ENCODE data around the gene SP110.

Gene SP110

DNA sequence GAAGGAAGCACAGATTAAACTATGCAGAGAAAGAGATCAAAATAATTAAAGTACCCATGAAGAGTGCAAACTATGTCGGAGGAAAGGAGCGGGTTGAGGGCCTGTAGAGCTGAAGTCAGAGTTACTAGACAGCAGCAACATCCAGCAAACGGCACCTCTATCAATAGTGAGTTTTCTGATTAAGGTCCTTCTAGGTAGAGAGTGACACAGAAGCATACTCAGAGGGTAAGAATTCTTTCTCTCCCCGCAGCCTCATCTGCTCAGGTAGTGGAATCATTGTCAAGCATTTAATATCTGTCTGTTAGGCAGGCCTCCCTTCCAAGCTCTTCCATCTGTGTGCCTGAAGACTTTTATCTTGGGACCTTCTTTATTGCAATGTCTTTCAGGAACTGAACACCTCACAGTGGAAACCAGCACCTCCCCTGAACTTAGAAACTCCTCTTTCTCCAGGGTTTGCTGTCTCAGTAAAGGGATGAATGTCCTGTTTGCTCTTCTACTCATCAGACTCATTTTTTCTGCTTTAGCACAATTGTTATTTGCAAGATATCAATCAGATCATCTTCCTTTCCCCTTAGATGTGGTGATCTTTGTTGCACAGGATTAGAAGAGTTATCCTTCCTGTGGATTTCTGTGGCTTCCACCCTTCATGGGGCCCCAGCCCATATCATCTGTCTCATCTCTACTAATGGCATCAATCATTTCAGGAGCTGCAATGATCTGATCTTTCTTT lies 34.5 kb upstream of the SP110 start:
- no peak overlapping the region for H3K27ac ChIP-seq (ENCODE audit: low read depth, low read length)
- no peak overlapping the region for H3K4me3 ChIP-seq (ENCODE audit: low read depth in 1 of 2, low read length in 2 of 2)
- no peaks in the 10 kb centered on the region for H3K4me1 ChIP-seq (ENCODE audit: control insufficient read depth in 1 of 2, insufficient read depth in 2 of 2, low read length in 2 of 2)
- H3K9ac ChIP-seq (ENCODE audit: low read depth in 1 of 2, low read length in 2 of 2) = no peak overlapping the region
- H3K9me3 ChIP-seq (ENCODE audit: control insufficient read depth in 1 of 2, low read length in 2 of 2) = no peaks in the 10 kb centered on the region
- H3K27me3 ChIP-seq (ENCODE audit: control insufficient read depth in 1 of 2, insufficient read depth in 2 of 2, low read length in 2 of 2) = peaks cover 0 to 3% of the 10 kb centered on the region in 2 donors
- H3K36me3 ChIP-seq (ENCODE audit: control insufficient read depth in 1 of 2, insufficient read depth in 2 of 2, low read length in 2 of 2) = no peaks in the 10 kb centered on the region

DNA sequence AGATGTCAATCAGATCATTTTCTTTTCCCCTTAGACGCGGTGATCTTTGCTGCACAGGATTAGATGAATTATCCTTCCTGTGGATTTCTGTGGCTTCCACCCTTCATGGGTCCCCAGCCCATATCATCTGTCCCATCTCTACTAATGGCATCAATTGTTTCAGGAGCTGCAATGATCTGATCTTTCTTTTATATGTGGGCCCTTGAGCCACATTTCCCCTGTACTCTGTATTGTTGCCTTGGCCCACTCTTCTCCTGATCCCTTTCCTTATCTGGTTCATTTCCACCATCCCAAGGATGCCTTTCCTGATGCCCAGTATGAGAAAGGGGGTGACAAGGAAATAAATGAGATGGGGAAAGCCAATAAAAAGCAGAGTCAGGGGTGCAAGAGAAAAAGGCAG lies 30.4 kb upstream of the SP110 start:
- peaks cover 0 to 3% of the 10 kb centered on the region in 2 donors for H3K27me3 ChIP-seq (ENCODE audit: control insufficient read depth in 1 of 2, insufficient read depth in 2 of 2, low read length in 2 of 2)
- H3K9ac ChIP-seq (ENCODE audit: low read depth in 1 of 2, low read length in 2 of 2) = no peak overlapping the region
- H3K4me3 ChIP-seq (ENCODE audit: low read depth in 1 of 2, low read length in 2 of 2) = no peak overlapping the region
- H3K27ac ChIP-seq (ENCODE audit: low read depth, low read length) = no peak overlapping the region
- H3K9me3 ChIP-seq (ENCODE audit: control insufficient read depth in 1 of 2, low read length in 2 of 2) = no peaks in the 10 kb centered on the region
- H3K4me1 ChIP-seq (ENCODE audit: control insufficient read depth in 1 of 2, insufficient read depth in 2 of 2, low read length in 2 of 2) = no peaks in the 10 kb centered on the region
- peaks cover 0 to 3% of the 10 kb centered on the region in 2 donors for H3K36me3 ChIP-seq (ENCODE audit: control insufficient read depth in 1 of 2, insufficient read depth in 2 of 2, low read length in 2 of 2)

DNA sequence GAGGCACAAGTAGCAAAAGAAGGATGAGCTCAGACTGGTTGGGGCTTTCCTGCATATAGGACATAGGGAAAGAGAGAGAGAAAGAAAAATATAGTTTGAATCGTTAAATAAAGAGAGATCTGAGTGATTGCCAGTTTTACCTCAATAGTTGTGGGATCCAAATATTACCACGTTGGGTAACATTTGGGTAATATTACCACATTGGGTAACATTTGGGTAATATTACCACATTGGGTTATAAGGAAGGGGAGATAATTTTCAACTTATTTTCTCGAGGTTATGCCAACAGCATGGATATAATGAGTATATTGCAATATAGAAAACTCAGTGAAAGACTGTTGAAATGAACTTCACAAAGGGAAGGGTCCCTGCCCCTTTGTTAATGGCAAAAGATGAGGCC lies 26.4 kb upstream of the SP110 start:
- Histone ChIP-seq H3K36me3 (ENCODE audit: control insufficient read depth in 1 of 2, insufficient read depth in 2 of 2, low read length in 2 of 2) (peaks cover 0 to 3% of the 10 kb centered on the region in 2 donors), H3K9ac (ENCODE audit: low read depth in 1 of 2, low read length in 2 of 2) (no peak overlapping the region), H3K27ac (ENCODE audit: low read depth, low read length) (no peak overlapping the region), H3K9me3 (ENCODE audit: control insufficient read depth in 1 of 2, low read length in 2 of 2) (no peaks in the 10 kb centered on the region), H3K4me1 (ENCODE audit: control insufficient read depth in 1 of 2, insufficient read depth in 2 of 2, low read length in 2 of 2) (no peaks in the 10 kb centered on the region), H3K27me3 (ENCODE audit: control insufficient read depth in 1 of 2, insufficient read depth in 2 of 2, low read length in 2 of 2) (no peaks in the 10 kb centered on the region), H3K4me3 (ENCODE audit: low read depth in 1 of 2, low read length in 2 of 2) (no peak overlapping the region)

DNA sequence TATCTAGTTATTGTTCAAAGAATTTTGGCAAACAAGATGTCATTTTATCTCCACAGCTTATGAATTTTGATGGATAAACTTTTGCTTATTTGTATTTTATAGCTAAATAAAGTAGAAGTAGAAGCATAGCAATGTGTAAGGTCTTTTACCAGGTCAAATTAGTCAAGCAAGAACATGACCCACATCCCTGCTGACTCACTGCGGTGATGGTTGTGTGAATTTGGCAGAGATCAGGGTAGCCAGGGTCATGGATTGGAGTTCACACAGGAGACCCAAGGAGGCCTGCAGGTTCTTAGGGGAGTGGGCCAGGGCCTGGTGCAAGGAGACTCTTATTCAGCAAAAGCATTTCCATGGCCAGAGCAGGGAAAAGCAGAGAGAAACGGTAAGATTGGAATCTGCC lies 24.4 kb upstream of the SP110 start:
- H3K9me3 ChIP-seq (ENCODE audit: control insufficient read depth in 1 of 2, low read length in 2 of 2) = no peaks in the 10 kb centered on the region
- peaks cover 0 to 3% of the 10 kb centered on the region in 2 donors for H3K36me3 ChIP-seq (ENCODE audit: control insufficient read depth in 1 of 2, insufficient read depth in 2 of 2, low read length in 2 of 2)

DNA sequence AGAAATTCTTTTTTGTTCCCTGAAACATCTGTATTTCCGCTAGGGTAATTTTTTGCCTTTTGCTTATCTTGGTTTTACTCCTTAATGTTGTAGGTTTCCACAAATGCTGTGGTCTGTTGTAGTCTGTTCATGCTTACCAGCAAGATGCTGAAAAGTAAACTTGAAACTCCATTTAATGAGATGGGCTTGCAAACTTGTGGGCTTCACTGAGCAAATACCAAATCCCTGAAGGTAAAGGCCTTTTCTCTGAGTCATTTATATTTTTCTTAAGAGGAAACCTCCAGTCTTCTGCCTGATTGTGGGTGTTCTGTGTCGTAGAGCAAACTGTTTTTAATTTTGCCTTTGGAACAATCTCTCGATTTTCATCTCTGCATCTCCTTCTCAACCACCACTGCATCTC lies 15.1 kb upstream of the SP110 start:
- H3K9ac ChIP-seq (ENCODE audit: low read depth in 1 of 2, low read length in 2 of 2) = no peak overlapping the region
- no peaks in the 10 kb centered on the region for H3K9me3 ChIP-seq (ENCODE audit: control insufficient read depth in 1 of 2, low read length in 2 of 2)
- H3K36me3 ChIP-seq (ENCODE audit: control insufficient read depth in 1 of 2, insufficient read depth in 2 of 2, low read length in 2 of 2) = no peaks in the 10 kb centered on the region
- H3K27me3 ChIP-seq (ENCODE audit: control insufficient read depth in 1 of 2, insufficient read depth in 2 of 2, low read length in 2 of 2) = no peaks in the 10 kb centered on the region
- H3K4me3 ChIP-seq (ENCODE audit: low read depth in 1 of 2, low read length in 2 of 2) = no peak overlapping the region
- H3K4me1 ChIP-seq (ENCODE audit: control insufficient read depth in 1 of 2, insufficient read depth in 2 of 2, low read length in 2 of 2) = no peaks in the 10 kb centered on the region
- no peak overlapping the region for H3K27ac ChIP-seq (ENCODE audit: low read depth, low read length)

More for the DNA sequence above, 24.4 kb upstream of the SP110 start:
- H3K4me3 ChIP-seq (ENCODE audit: low read depth in 1 of 2, low read length in 2 of 2) = no peak overlapping the region
- no peaks in the 10 kb centered on the region for H3K27me3 ChIP-seq (ENCODE audit: control insufficient read depth in 1 of 2, insufficient read depth in 2 of 2, low read length in 2 of 2)
- no peak overlapping the region for H3K9ac ChIP-seq (ENCODE audit: low read depth in 1 of 2, low read length in 2 of 2)
- no peaks in the 10 kb centered on the region for H3K4me1 ChIP-seq (ENCODE audit: control insufficient read depth in 1 of 2, insufficient read depth in 2 of 2, low read length in 2 of 2)
- no peak overlapping the region for H3K27ac ChIP-seq (ENCODE audit: low read depth, low read length)

DNA sequence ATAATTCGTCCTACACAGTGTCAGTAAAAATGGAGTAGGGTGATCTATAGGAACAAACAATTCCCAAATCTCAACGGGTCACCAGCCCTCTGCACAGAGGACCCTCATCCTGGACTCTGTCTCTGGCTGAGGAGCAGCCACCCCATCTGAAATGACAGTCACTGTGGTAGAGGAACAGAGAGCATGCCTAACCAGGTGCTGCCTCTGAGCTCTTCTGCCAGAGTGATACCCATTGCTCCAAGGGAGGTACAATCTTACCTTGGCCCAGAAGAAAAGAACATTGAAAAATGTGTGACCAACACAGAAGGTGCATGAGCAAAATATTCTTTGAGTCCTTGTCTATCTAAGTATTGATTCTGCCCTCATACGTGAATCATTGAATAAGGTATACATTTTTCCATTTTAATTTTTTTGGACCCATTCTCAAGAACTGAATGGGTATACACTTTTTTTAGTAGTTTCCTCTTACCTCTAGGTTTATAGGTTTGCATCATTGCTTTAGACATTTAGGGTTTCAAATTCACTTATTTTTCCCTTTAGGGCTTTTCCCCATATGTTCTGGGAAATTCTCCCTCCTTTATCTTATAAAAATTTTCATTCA lies 14.4 kb upstream of the SP110 start:
- H3K9me3 ChIP-seq (ENCODE audit: control insufficient read depth in 1 of 2, low read length in 2 of 2) = no peaks in the 10 kb centered on the region
- H3K4me3 ChIP-seq (ENCODE audit: low read depth in 1 of 2, low read length in 2 of 2) = no peak overlapping the region
- no peaks in the 10 kb centered on the region for H3K36me3 ChIP-seq (ENCODE audit: control insufficient read depth in 1 of 2, insufficient read depth in 2 of 2, low read length in 2 of 2)
- no peaks in the 10 kb centered on the region for H3K4me1 ChIP-seq (ENCODE audit: control insufficient read depth in 1 of 2, insufficient read depth in 2 of 2, low read length in 2 of 2)
- H3K27ac ChIP-seq (ENCODE audit: low read depth, low read length) = no peak overlapping the region
- H3K27me3 ChIP-seq (ENCODE audit: control insufficient read depth in 1 of 2, insufficient read depth in 2 of 2, low read length in 2 of 2) = no peaks in the 10 kb centered on the region
- no peak overlapping the region for H3K9ac ChIP-seq (ENCODE audit: low read depth in 1 of 2, low read length in 2 of 2)

DNA sequence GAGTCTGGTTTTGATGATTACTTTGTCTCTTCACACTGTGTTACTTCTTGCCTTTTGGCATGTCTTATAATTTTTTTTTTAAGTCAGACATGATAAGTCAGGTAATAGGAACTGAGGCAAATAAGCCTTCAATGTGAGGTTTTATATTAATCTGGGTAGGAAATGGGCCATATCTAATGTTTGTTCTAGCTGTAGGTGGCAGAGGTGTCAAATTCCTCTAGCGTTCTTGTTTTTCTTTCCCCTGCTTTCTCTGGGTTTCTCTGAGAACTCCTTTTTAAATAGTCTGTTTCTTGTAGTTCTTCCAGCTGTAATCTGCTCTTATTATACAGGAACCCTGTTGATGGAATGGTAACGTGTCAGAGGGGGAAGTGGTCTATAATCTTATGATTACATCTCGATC lies 11.5 kb upstream of the SP110 start:
- no peaks in the 10 kb centered on the region for H3K4me1 ChIP-seq (ENCODE audit: control insufficient read depth in 1 of 2, insufficient read depth in 2 of 2, low read length in 2 of 2)
- no peaks in the 10 kb centered on the region for H3K27me3 ChIP-seq (ENCODE audit: control insufficient read depth in 1 of 2, insufficient read depth in 2 of 2, low read length in 2 of 2)
- no peaks in the 10 kb centered on the region for H3K9me3 ChIP-seq (ENCODE audit: control insufficient read depth in 1 of 2, low read length in 2 of 2)
- H3K9ac ChIP-seq (ENCODE audit: low read depth in 1 of 2, low read length in 2 of 2) = no peak overlapping the region
- no peak overlapping the region for H3K4me3 ChIP-seq (ENCODE audit: low read depth in 1 of 2, low read length in 2 of 2)
- H3K27ac ChIP-seq (ENCODE audit: low read depth, low read length) = no peak overlapping the region
- no peaks in the 10 kb centered on the region for H3K36me3 ChIP-seq (ENCODE audit: control insufficient read depth in 1 of 2, insufficient read depth in 2 of 2, low read length in 2 of 2)

DNA sequence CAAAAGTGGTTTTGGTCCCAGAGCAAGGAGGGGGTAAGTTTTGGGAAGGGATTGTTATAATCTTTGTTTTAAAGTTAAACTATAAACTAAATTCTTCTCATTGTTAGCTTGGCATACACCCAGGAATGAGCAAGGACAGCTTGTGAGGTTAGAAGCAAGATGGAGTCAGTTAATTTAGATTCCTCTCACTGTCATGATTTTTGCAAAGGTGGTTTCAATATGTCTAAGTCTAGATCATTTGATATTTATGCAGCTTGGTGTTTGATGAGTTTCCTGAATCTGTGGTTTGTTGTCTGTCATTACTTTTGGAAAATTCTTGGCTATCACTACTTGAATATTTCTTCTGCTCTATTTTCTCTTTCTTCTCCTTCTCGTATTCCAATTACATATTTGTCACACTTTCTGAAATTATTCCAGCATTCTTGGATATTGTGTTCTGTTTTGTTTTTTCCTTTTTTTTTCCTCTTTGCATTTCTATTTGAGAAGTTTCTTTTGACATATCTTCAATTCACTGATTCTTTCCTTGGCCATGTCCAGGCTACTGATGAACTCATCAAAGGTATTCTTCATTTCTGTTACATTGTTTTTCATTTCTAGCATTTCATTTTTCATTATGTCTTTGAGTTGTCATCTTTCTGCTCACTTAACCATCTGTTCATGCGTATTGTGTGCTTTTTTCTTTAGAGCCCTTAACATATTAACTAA lies 10.9 kb upstream of the SP110 start:
- H3K4me3 ChIP-seq (ENCODE audit: low read depth in 1 of 2, low read length in 2 of 2) = no peak overlapping the region
- H3K27ac ChIP-seq (ENCODE audit: low read depth, low read length) = no peak overlapping the region
- H3K9me3 ChIP-seq (ENCODE audit: control insufficient read depth in 1 of 2, low read length in 2 of 2) = no peaks in the 10 kb centered on the region
- H3K27me3 ChIP-seq (ENCODE audit: control insufficient read depth in 1 of 2, insufficient read depth in 2 of 2, low read length in 2 of 2) = no peaks in the 10 kb centered on the region
- H3K9ac ChIP-seq (ENCODE audit: low read depth in 1 of 2, low read length in 2 of 2) = no peak overlapping the region
- H3K4me1 ChIP-seq (ENCODE audit: control insufficient read depth in 1 of 2, insufficient read depth in 2 of 2, low read length in 2 of 2) = no peaks in the 10 kb centered on the region
- no peaks in the 10 kb centered on the region for H3K36me3 ChIP-seq (ENCODE audit: control insufficient read depth in 1 of 2, insufficient read depth in 2 of 2, low read length in 2 of 2)

DNA sequence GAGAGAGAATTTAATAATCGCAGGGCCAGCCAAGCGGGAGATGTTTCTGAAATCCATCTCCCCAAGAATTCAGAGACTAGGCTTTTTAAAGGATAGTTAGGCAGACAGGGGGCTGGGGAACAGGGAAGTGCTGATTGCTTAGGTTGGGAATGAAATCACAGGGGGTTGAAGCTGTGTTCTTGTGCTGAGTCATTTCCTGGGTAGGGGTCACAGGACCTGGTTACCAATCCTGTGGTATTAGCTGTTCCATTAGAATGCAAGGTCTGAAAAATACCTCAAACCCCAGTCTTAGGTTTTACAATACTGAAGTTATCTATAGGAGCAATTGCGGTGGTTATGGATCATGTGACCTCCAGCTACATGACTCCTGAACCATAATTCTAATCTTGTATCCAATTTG lies 10.3 kb upstream of the SP110 start:
- H3K9ac ChIP-seq (ENCODE audit: low read depth in 1 of 2, low read length in 2 of 2) = no peak overlapping the region

DNA sequence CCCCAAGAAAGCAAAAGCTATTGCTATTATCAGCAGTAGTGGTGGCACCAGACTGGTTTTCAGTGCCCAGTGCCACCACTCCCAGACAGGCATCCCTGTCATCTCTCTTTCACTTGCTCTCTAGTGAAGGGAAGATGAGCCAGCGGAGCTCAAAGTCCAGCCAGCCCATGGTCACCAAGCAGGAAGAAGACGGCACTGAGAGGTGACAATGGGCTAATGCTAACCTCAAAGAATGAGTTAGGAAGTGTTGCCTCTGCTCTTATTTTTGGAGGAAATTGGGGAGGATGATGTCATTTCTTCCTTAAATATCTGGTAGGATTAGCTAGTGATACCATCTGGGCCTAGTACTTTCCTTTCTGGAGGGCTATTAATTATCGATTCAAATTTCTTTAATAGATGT lies 7.4 kb upstream of the SP110 start:
- H3K27me3 ChIP-seq (ENCODE audit: control insufficient read depth in 1 of 2, insufficient read depth in 2 of 2, low read length in 2 of 2) = no peaks in the 10 kb centered on the region

More for the DNA sequence above, 10.3 kb upstream of the SP110 start:
- no peak overlapping the region for H3K4me3 ChIP-seq (ENCODE audit: low read depth in 1 of 2, low read length in 2 of 2)
- no peaks in the 10 kb centered on the region for H3K9me3 ChIP-seq (ENCODE audit: control insufficient read depth in 1 of 2, low read length in 2 of 2)
- H3K4me1 ChIP-seq (ENCODE audit: control insufficient read depth in 1 of 2, insufficient read depth in 2 of 2, low read length in 2 of 2) = peaks cover 3 to 4% of the 10 kb centered on the region in 2 donors
- no peaks in the 10 kb centered on the region for H3K27me3 ChIP-seq (ENCODE audit: control insufficient read depth in 1 of 2, insufficient read depth in 2 of 2, low read length in 2 of 2)
- no peak overlapping the region for H3K27ac ChIP-seq (ENCODE audit: low read depth, low read length)
- no peaks in the 10 kb centered on the region for H3K36me3 ChIP-seq (ENCODE audit: control insufficient read depth in 1 of 2, insufficient read depth in 2 of 2, low read length in 2 of 2)

More for the DNA sequence above, 7.4 kb upstream of the SP110 start:
- Histone ChIP-seq H3K9me3 (ENCODE audit: control insufficient read depth in 1 of 2, low read length in 2 of 2) (no peaks in the 10 kb centered on the region), H3K9ac (ENCODE audit: low read depth in 1 of 2, low read length in 2 of 2) (peak overlapping the region in 1 of 2 donors; percentile 51), H3K27ac (ENCODE audit: low read depth, low read length) (no peak overlapping the region), H3K4me1 (ENCODE audit: control insufficient read depth in 1 of 2, insufficient read depth in 2 of 2, low read length in 2 of 2) (peaks cover 6 to 11% of the 10 kb centered on the region in 2 donors), H3K36me3 (ENCODE audit: control insufficient read depth in 1 of 2, insufficient read depth in 2 of 2, low read length in 2 of 2) (no peaks in the 10 kb centered on the region), H3K4me3 (ENCODE audit: low read depth in 1 of 2, low read length in 2 of 2) (peak overlapping the region; percentile 21 to 42)
